Measurements from ENCODE around the gene CRYBA2.

CRYBA2 gene

GRCh38 chr2:218998414-218999002 is 5.3 kb upstream of the CRYBA2 start:
- DNase-seq = no peak

- no peak for DNase-seq
Measured at GRCh38 chr2:218997731-218998130, 4.5 kb upstream of the CRYBA2 start.

- no peak for DNase-seq
Measured at GRCh38 chr2:218996937-218997336, 3.7 kb upstream of the CRYBA2 start.

- DNase-seq = peak; percentile 62
Measured at GRCh38 chr2:218995972-218996711, 2.9 kb upstream of the CRYBA2 start.

GRCh38 chr2:218995561-218995960 is 2.3 kb upstream of the CRYBA2 start:
- no peak for DNase-seq

- DNase-seq = no peak
Measured at GRCh38 chr2:218992703-218993344, 398 bp downstream of the CRYBA2 start.

GRCh38 chr2:218992196-218992595 is 1.0 kb downstream of the CRYBA2 start:
- DNase-seq = no peak

GRCh38 chr2:218991674-218992168 is 1.5 kb downstream of the CRYBA2 start:
- DNase-seq = no peak

- no peak for DNase-seq
Measured at GRCh38 chr2:218990612-218991011, 2.6 kb downstream of the CRYBA2 start.

- no peak for DNase-seq
Measured at GRCh38 chr2:218990052-218990451, 3.2 kb downstream of the CRYBA2 start.

- no peak for DNase-seq
Measured at GRCh38 chr2:218988650-218989049, 4.6 kb downstream of the CRYBA2 start.

GRCh38 chr2:218988164-218988563 is 5.1 kb downstream of the CRYBA2 start:
- DNase-seq = no peak

- no peak for DNase-seq
Measured at GRCh38 chr2:218986148-218986761, 7.0 kb downstream of the CRYBA2 start.

GRCh38 chr2:218985325-218986091 is 7.7 kb downstream of the CRYBA2 start:
- no peak for DNase-seq

- no peak for DNase-seq
Measured at GRCh38 chr2:218985021-218985324, 8.2 kb downstream of the CRYBA2 start, which contains the start of gene FEV. Gene FEV, minus strand, starts transcription at chr2:218985184. Its CDS starts 109 bp downstream, at chr2:218985075.

GRCh38 chr2:218984239-218985020 is 8.8 kb downstream of the CRYBA2 start:
- no peak for DNase-seq

- DNase-seq = no peak
Measured at GRCh38 chr2:218983934-218984238, 9.3 kb downstream of the CRYBA2 start.

GRCh38 chr2:218983263-218983933 is 9.8 kb downstream of the CRYBA2 start:
- DNase-seq = no peak

- no peak for DNase-seq
Measured at GRCh38 chr2:218982586-218983262, 10.5 kb downstream of the CRYBA2 start.

GRCh38 chr2:218981881-218982585 is 11.2 kb downstream of the CRYBA2 start:
- no peak for DNase-seq
